Esophagus (tissue), 2 donors: ENCODE measurements around the gene RNF183. TPM values are rescaled to one million over a fixed set of nuclear protein-coding genes. Genes with fewer than 3 reads are reported as not detected.

Experiments
- H3K27ac ChIP-seq, 2 donors: one replicate each; pipeline ENCODE4 v1.5.1; 2013; ENCODE audit warnings: low read depth in 2 of 2, mild to moderate bottlenecking in 2 of 2, inconsistent platforms in 1 of 2, low read length in 1 of 2, moderate library complexity in 1 of 2
- H3K27me3 ChIP-seq, 2 donors: one replicate each; pipeline ENCODE4 v1.6.1; 2013; ENCODE audit warnings: low read length in 2 of 2, control low read depth in 1 of 2, mild to moderate bottlenecking in 1 of 2; ENCODE audit not compliant: insufficient read depth in 2 of 2, control insufficient read depth in 1 of 2
- H3K36me3 ChIP-seq, 2 donors: one replicate each; pipeline ENCODE4 v1.6.1; 2013; ENCODE audit warnings: low read length in 1 of 2; ENCODE audit not compliant: control insufficient read depth in 2 of 2, insufficient read depth in 2 of 2
- H3K4me1 ChIP-seq, 2 donors: one replicate each; pipeline ENCODE4 v1.6.1; 2013; ENCODE audit warnings: low read length in 1 of 2; ENCODE audit not compliant: control insufficient read depth in 2 of 2, insufficient read depth in 2 of 2
- H3K4me3 ChIP-seq, 2 donors: one replicate each; pipeline ENCODE4 v1.5.1; 2013; ENCODE audit warnings: low read length in 2 of 2, mild to moderate bottlenecking in 2 of 2, low read depth in 1 of 2, moderate library complexity in 1 of 2
- H3K9me3 ChIP-seq, 2 donors: one replicate each; pipeline ENCODE4 v1.6.1; 2013; ENCODE audit warnings: mild to moderate bottlenecking in 2 of 2, low read depth in 1 of 2, low read length in 1 of 2, moderate library complexity in 1 of 2; ENCODE audit not compliant: control insufficient read depth in 2 of 2, insufficient read depth in 1 of 2
- WGBS, 2 donors: extraction: QIAGEN DNeasy Blood & Tissue Kit; methylation state at CpG; one replicate each; pipeline ENCODE4 v1.1.7; 2013; 5-methylcytosine and 5-hydroxymethylcytosine counted together
- polyA plus RNA-seq, 2 donors: library from polyadenylated mRNA; stranded (reverse); fragments of 200-250 nt; gene quantifications; one replicate each; pipeline ENCODE4 v1.2.3, GENCODE V29; 2013
- donor health status: healthy with polysubstance abuse.
- donor health status: Bipolar disorder and iron deficiency.

Gene RNF183
- polyA plus RNA-seq, 2 donors, result 2.3 to 3.6 TPM

DNA sequence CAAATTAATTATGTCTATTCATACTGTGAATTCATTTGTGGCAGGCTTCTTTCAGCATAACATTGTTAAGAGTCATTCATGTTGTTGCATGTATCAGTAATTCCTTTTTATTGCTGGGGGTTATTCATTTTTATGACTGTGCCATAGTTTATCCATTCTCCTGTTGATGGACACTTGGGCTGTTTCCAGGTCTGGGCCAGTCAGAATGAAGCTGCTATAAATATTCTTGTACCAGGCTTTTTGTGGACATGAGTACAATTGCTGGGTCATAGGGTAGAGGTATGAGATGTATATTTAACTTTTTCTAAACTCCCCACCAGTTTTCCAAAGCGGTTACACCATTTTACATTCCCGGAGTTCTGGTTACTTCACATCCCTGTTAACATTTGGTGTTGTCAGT lies 14.1 kb downstream of the RNF183 start:
- peaks cover 16% of the 10 kb centered on the region in 2 donors for H3K36me3 ChIP-seq
- no peak overlapping the region for H3K27ac ChIP-seq
- no peaks in the 10 kb centered on the region for H3K27me3 ChIP-seq
- WGBS, 2 donors, result 84 to 97% methylated on average over 2 of the region's 2 CpGs
- H3K4me1 ChIP-seq, result no peaks in the 10 kb centered on the region
- no peak overlapping the region for H3K4me3 ChIP-seq
- no peaks in the 10 kb centered on the region for H3K9me3 ChIP-seq

- Histone ChIP-seq H3K9me3 (no peaks in the 10 kb centered on the region), H3K36me3 (peaks cover 7 to 19% of the 10 kb centered on the region in 2 donors), H3K4me1 (no peaks in the 10 kb centered on the region), H3K27me3 (no peaks in the 10 kb centered on the region), H3K4me3 (no peak overlapping the region), H3K27ac (no peak overlapping the region)
- WGBS, 2 donors, result 92 to 93% methylated on average over 4 of the region's 4 CpGs
Observed at GRCh38 chr9:113281356-113281755, 21.8 kb downstream of the RNF183 start.

- peaks cover 7 to 15% of the 10 kb centered on the region in 2 donors for H3K36me3 ChIP-seq
- WGBS, 2 donors, result 79 to 84% methylated on average over 4 of the region's 4 CpGs
- H3K9me3 ChIP-seq, result no peaks in the 10 kb centered on the region
- H3K4me3 ChIP-seq, result no peak overlapping the region
- H3K27me3 ChIP-seq, result no peaks in the 10 kb centered on the region
- H3K27ac ChIP-seq, result no peak overlapping the region
- H3K4me1 ChIP-seq, result peaks cover 0 to 2% of the 10 kb centered on the region in 2 donors
Observed at GRCh38 chr9:113278840-113279239, 24.3 kb downstream of the RNF183 start.

GRCh38 chr9:113275157-113276131 lies 27.7 kb downstream of the RNF183 start, which contains the start of the genes CDC26 and PRPF4:
CDC26 (minus strand) TSS chr9:113275572; CDS start chr9:113272507, 3,065 bp downstream.
PRPF4 (plus strand) TSS chr9:113275658; CDS start chr9:113275744, 86 bp downstream.
- Histone ChIP-seq H3K27ac (peak within 1 kb of the TSS; percentile 96 to 99), H3K4me3 (peak within 1 kb of the TSS; percentile 96 to 99), H3K27me3 (no peaks in the 10 kb centered on the region), H3K36me3 (peaks cover 0 to 18% of the 10 kb centered on the region in 2 donors), H3K4me1 (peaks cover 0 to 2% of the 10 kb centered on the region in 2 donors), H3K9me3 (no peaks in the 10 kb centered on the region)
- 0% methylated on average over 63 of the region's 63 CpGs for WGBS, 2 donors

GRCh38 chr9:113274474-113275156 lies 28.6 kb downstream of the RNF183 start:
- H3K27ac ChIP-seq, result peak overlapping the region; percentile 96 to 99
- 0 to 1% methylated on average over 15 of the region's 15 CpGs for whole genome bisulfite sequencing, 2 donors
- H3K4me3 ChIP-seq, result peak overlapping the region; percentile 96 to 99
- no peaks in the 10 kb centered on the region for H3K9me3 ChIP-seq
- H3K27me3 ChIP-seq, result no peaks in the 10 kb centered on the region
- peaks cover 4 to 21% of the 10 kb centered on the region in 2 donors for H3K36me3 ChIP-seq
- peaks cover 0 to 2% of the 10 kb centered on the region in 2 donors for H3K4me1 ChIP-seq

DNA sequence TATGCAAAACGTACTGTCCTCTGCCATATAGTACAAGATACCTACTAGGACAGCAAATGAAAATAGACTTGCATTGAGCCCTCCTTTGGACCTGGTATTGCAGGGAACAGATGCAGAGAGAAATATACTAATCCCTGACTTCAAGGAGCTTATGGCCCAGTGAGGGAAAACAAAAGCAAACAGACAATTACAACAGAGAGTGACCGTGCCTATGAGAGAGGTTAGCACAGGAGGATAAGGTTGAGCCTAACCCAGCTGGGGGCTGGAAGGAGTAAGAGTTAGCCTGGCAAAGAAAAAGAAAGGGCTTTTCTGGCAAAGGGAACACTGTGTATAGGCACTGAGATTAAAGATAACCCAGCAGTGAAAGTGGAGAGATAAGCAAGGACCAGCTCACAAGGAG lies 33.3 kb downstream of the RNF183 start:
- H3K9me3 ChIP-seq, result no peaks in the 10 kb centered on the region
- no peaks in the 10 kb centered on the region for H3K4me1 ChIP-seq
- H3K36me3 ChIP-seq, result peaks cover 4 to 19% of the 10 kb centered on the region in 2 donors
- H3K4me3 ChIP-seq, result no peak overlapping the region
- no peaks in the 10 kb centered on the region for H3K27me3 ChIP-seq
- H3K27ac ChIP-seq, result no peak overlapping the region
- WGBS, 2 donors, result 89 to 90% methylated on average over 2 of the region's 2 CpGs

DNA sequence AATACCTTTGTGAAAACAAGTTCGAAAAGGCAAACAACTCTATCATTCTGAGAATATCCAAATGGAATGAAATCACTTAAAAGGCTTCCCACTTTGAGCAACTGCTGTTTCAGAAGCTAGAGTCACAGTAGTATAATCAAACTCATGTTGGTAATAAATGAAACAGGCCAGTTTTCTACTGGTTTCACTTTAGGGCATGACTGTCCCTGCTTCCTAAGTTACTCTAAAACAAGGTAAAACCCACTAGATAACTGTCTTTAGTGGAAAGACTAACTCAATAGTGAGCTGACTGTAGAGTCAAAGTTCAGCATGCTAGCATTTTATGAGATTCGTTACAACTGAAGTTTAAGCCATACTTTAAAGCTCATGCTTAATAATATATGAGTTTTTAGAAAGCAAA lies 33.8 kb downstream of the RNF183 start:
- H3K4me3 ChIP-seq, result no peak overlapping the region
- 85 to 97% methylated on average over 2 of the region's 2 CpGs for WGBS, 2 donors
- H3K4me1 ChIP-seq, result no peaks in the 10 kb centered on the region
- no peaks in the 10 kb centered on the region for H3K9me3 ChIP-seq
- H3K27ac ChIP-seq, result no peak overlapping the region
- peaks cover 4 to 19% of the 10 kb centered on the region in 2 donors for H3K36me3 ChIP-seq
- H3K27me3 ChIP-seq, result no peaks in the 10 kb centered on the region

DNA sequence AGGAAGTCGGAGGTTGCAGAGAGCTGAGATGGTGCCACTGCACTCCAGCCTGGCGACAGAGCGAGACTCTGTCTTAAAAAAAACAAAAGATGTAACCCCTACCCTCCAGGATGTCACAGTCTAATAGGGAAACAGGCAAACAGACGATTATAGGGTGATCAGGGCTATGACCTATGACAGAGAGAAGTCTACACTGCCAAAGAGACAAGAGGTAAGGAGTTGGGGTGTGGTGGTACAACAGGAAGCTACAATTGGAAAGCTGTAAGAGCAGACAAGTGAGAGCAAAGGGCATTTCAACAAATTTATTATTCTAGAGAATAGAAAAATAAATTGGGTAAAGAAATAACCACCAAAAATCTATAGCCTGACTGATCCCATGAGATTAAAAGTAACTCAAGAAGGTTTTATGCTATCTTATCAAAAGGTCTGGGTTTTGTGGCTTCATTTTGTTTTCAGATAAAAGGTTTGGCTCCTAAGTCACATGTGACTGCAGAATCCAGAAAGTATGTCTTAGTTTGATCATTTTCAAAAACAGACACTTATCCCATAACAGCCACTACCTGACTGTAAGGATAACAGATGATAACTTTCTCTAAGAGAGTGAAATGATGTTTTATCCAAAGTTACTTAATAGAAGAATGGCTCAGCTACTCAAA lies 35.1 kb downstream of the RNF183 start:
- H3K4me3 ChIP-seq, result no peak overlapping the region
- no peaks in the 10 kb centered on the region for H3K4me1 ChIP-seq
- peaks cover 4 to 19% of the 10 kb centered on the region in 2 donors for H3K36me3 ChIP-seq
- no peak overlapping the region for H3K27ac ChIP-seq
- 90% methylated on average over 4 of the region's 4 CpGs for WGBS, 2 donors
- no peaks in the 10 kb centered on the region for H3K9me3 ChIP-seq
- no peaks in the 10 kb centered on the region for H3K27me3 ChIP-seq

DNA sequence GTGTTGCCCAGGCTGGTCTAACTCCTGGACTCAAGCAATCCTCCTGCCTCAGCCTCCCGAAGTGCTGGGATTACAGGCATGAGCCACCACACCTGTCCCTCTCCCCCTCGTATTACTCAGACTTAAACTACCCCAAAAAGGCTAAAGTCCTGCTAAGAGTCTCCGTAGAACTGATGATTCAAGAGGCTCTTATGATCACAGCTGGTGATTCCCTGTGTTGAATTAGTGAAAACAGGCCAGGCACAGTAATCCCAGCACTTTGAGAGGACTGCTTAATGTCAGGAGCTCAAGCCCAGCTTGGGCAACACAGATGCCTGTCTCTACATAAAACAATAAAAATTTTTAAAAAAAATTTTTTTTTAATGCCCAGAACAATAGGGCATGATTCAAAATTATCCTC lies 37.0 kb downstream of the RNF183 start:
- Histone ChIP-seq H3K27me3 (no peaks in the 10 kb centered on the region), H3K9me3 (no peaks in the 10 kb centered on the region), H3K36me3 (peaks cover 7% of the 10 kb centered on the region in 2 donors), H3K27ac (no peak overlapping the region), H3K4me1 (no peaks in the 10 kb centered on the region), H3K4me3 (no peak overlapping the region)
- WGBS, 2 donors, result 89 to 91% methylated on average over 3 of the region's 3 CpGs
